ENCODE data around the gene ITGAD. TPM values are rescaled to one million over a fixed set of nuclear protein-coding genes. Genes with fewer than 3 reads are reported as not detected.

ITGAD gene
- total and polyA plus RNA-seq, 2 donors (not counting 3 experiments of a cell fraction or from before 2014, with no cell fraction given): not detected

- no peak for FAIRE-seq
Observed at GRCh38 chr16:31388535-31388934, 4.6 kb upstream of the ITGAD start.

GRCh38 chr16:31390504-31391041, 2.6 kb upstream of the ITGAD start:
- Histone ChIP-seq H3K9me1 (replicated peaks; ENCODE audit: control insufficient read depth, extremely low read depth, insufficient read depth, low read length) (no peaks in the 10 kb centered on the region), H3K4me2 (ENCODE audit: insufficient read depth, low read length) (no peak overlapping the region), H3K9me3 (replicated peaks; ENCODE audit: control insufficient read depth, insufficient read depth, low read length) (no peaks in the 10 kb centered on the region), H4K20me1 (replicated peaks; ENCODE audit: control insufficient read depth, extremely low read depth, insufficient read depth, low read length) (no peaks in the 10 kb centered on the region), H3K4me3 (replicated peaks in 1 of 3; ENCODE audit: insufficient read depth in 1 of 3, low read depth in 1 of 3, low read length in 3 of 3) (no peak overlapping the region), H3K79me2 (ENCODE audit: control insufficient read depth, insufficient read depth, low read length) (no peaks in the 10 kb centered on the region), H2AFZ (ENCODE audit: low read depth, low read length) (no peak overlapping the region), H3K27me3 (ENCODE audit: control insufficient read depth in 2 of 2, insufficient read depth in 2 of 2, low read length in 2 of 2) (no peaks in the 10 kb centered on the region), H3K36me3 (ENCODE audit: control insufficient read depth in 2 of 2, extremely low read depth in 1 of 2, insufficient read depth in 2 of 2, low read length in 2 of 2) (no peaks in the 10 kb centered on the region), H3K4me1 (ENCODE audit: control insufficient read depth, extremely low read depth, insufficient read depth, low read length) (no peaks in the 10 kb centered on the region), H3K27ac (ENCODE audit: insufficient read depth, low read depth, low read length) (no peak overlapping the region), H3K9ac (replicated peaks; ENCODE audit: extremely low read depth, insufficient read depth, low read length) (no peak overlapping the region)
- no peak for DNase-seq (ENCODE audit: low read depth, low spot score)
- dilution Hi-C loops (cut with MboI; ENCODE audit: extremely low pct_ligation_motif_present, low sequenced_read_pairs) (no loop called here), intact Hi-C loops (cut with micrococcal nuclease) (no loop called here)
- ChIA-PET POLR2A (no interaction called here), CTCF (interaction anchor here (1.0 to 1.7 kb wide), 3 partner anchors 8 to 180 kb away, joined by 3 to 7 read pairs (median 4); no protein-coding TSS in a partner anchor)
- no peak for TF ChIP-seq EZH2 (IDR thresholded peaks at IDR 0.05; ENCODE audit: borderline replicate concordance, low read depth, low read length, severe bottlenecking)
- TF ChIP-seq MYC (IDR thresholded peaks at IDR 0.05; ENCODE audit: low read depth, low read length): no peak
- no peak for TF ChIP-seq FOS (IDR thresholded peaks at IDR 0.05; ENCODE audit: borderline replicate concordance, insufficient read depth, low read length)
- no peak for TF ChIP-seq POLR2A (IDR thresholded peaks at IDR 0.05; ENCODE audit: low read depth, low read length)
- no peak for TF ChIP-seq MAX (IDR thresholded peaks at IDR 0.05; ENCODE audit: insufficient read depth, insufficient read length)
- TF ChIP-seq GATA2 (IDR thresholded peaks at IDR 0.05; ENCODE audit: insufficient read depth, insufficient read length, low read depth, low read length): no peak
- no peak for TF ChIP-seq JUN (IDR thresholded peaks at IDR 0.05; ENCODE audit: borderline replicate concordance, insufficient read depth, insufficient read length, low read depth)
- no peak for FAIRE-seq
- no TSS peak for BruUV-seq (replicated peaks)

More at GRCh38 chr16:31388535-31388934, 4.6 kb upstream of the ITGAD start:
- no peaks in the 10 kb centered on the region for H3K79me2 ChIP-seq (ENCODE audit: control insufficient read depth, insufficient read depth, low read length)
- TF ChIP-seq CTCF (IDR thresholded peaks at IDR 0.05; ENCODE audit: extremely low read depth in 1 of 2, insufficient read depth in 1 of 2, low read depth in 1 of 2, low read length in 2 of 2): no peak
- no peak overlapping the region for H3K27ac ChIP-seq (ENCODE audit: insufficient read depth, low read depth, low read length)
- H3K4me3 ChIP-seq (replicated peaks in 1 of 3; ENCODE audit: insufficient read depth in 1 of 3, low read depth in 1 of 3, low read length in 3 of 3): no peak overlapping the region
- no peak overlapping the region for H3K9ac ChIP-seq (replicated peaks; ENCODE audit: extremely low read depth, insufficient read depth, low read length)
- BruUV-seq (replicated peaks): no TSS peak
- dilution Hi-C loops (cut with MboI; ENCODE audit: extremely low pct_ligation_motif_present, low sequenced_read_pairs) (no loop called here), intact Hi-C loops (cut with micrococcal nuclease) (no loop called here)
- H3K9me3 ChIP-seq (replicated peaks; ENCODE audit: control insufficient read depth, insufficient read depth, low read length): no peaks in the 10 kb centered on the region
- no peak overlapping the region for H2AFZ ChIP-seq (ENCODE audit: low read depth, low read length)
- H3K4me1 ChIP-seq (ENCODE audit: control insufficient read depth, extremely low read depth, insufficient read depth, low read length): no peaks in the 10 kb centered on the region
- H3K4me2 ChIP-seq (ENCODE audit: insufficient read depth, low read length): no peak overlapping the region
- no peaks in the 10 kb centered on the region for H3K9me1 ChIP-seq (replicated peaks; ENCODE audit: control insufficient read depth, extremely low read depth, insufficient read depth, low read length)
- no peak for DNase-seq (ENCODE audit: low read depth, low spot score)
- ChIA-PET POLR2A (no interaction called here), CTCF (no interaction called here)
- H4K20me1 ChIP-seq (replicated peaks; ENCODE audit: control insufficient read depth, extremely low read depth, insufficient read depth, low read length): no peaks in the 10 kb centered on the region
- H3K27me3 ChIP-seq (ENCODE audit: control insufficient read depth in 2 of 2, insufficient read depth in 2 of 2, low read length in 2 of 2): no peaks in the 10 kb centered on the region
- no peaks in the 10 kb centered on the region for H3K36me3 ChIP-seq (ENCODE audit: control insufficient read depth in 2 of 2, extremely low read depth in 1 of 2, insufficient read depth in 2 of 2, low read length in 2 of 2)

Measured in endothelial cell of umbilical vein (primary cell).